Right lobe of liver (tissue), 4 donors: ENCODE data around the gene CETN3.

ENCODE experiments used
- POLR2A ChIP-seq: fragments of 450-650 bp; IDR thresholded peaks from one replicate; pipeline ENCODE4 v1.6.1; 2017; ENCODE audit warnings: antibody characterized with exemption, mild to moderate bottlenecking
- TF ChIP-seq, protein P1 (sequence below), 4 donors: fragments of 200-600 bp in 3 of 4; fragments of 450-650 bp in 1 of 4; IDR thresholded peaks; one replicate each; pipeline versions ENCODE4 v1.5.1 to v1.8.0; 2016 to 2022; ENCODE audit warnings: antibody characterized with exemption in 4 of 4, mild to moderate bottlenecking in 2 of 4
- donor health status: DM: no; HTN: no; CAD: no.
- donor health status: DM: no; HTN: no; CAD: no.
- donor health status: DM: no; HTN: yes; CAD: no.

DNA sequence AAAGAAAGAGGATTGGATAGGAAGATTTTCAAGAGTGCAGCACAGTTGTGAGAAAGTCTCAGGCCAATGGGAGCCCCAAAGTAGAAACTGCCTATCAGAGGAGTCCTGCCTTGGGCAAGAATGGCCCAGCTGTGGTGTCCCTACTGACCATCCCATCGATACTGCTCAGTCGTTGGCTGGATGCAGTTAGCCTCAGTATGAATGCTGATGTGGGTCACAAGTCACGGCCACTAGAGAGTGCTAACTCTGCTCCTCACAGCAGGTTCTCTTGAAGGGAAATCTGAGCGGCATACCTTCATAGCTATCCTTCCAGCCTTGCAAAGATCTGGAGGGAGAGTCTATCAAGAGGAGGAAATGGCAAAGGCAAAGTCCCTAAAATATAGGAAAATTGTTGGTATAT, 11.6 kb upstream of the CETN3 start:
- TF ChIP-seq, protein P1, sequence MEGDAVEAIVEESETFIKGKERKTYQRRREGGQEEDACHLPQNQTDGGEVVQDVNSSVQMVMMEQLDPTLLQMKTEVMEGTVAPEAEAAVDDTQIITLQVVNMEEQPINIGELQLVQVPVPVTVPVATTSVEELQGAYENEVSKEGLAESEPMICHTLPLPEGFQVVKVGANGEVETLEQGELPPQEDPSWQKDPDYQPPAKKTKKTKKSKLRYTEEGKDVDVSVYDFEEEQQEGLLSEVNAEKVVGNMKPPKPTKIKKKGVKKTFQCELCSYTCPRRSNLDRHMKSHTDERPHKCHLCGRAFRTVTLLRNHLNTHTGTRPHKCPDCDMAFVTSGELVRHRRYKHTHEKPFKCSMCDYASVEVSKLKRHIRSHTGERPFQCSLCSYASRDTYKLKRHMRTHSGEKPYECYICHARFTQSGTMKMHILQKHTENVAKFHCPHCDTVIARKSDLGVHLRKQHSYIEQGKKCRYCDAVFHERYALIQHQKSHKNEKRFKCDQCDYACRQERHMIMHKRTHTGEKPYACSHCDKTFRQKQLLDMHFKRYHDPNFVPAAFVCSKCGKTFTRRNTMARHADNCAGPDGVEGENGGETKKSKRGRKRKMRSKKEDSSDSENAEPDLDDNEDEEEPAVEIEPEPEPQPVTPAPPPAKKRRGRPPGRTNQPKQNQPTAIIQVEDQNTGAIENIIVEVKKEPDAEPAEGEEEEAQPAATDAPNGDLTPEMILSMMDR (IDR thresholded peaks at IDR 0.05), result peak in 3 of 4 donors; percentile 20 to 44 (median 24)
- TF ChIP-seq POLR2A, result no peak
